Right lobe of liver (tissue), 4 donors: ENCODE results near the gene ELMO1.

Experiments used
- POLR2A ChIP-seq: fragments of 450-650 bp; IDR thresholded peaks from one replicate; pipeline ENCODE4 v1.6.1; 2017; ENCODE audit warnings: antibody characterized with exemption, mild to moderate bottlenecking
- TF ChIP-seq, protein P1 (sequence below), 4 donors: fragments of 200-600 bp in 3 of 4; fragments of 450-650 bp in 1 of 4; IDR thresholded peaks; one replicate each; pipeline versions ENCODE4 v1.5.1 to v1.8.0; 2016 to 2022; ENCODE audit warnings: antibody characterized with exemption in 4 of 4, mild to moderate bottlenecking in 2 of 4
- donor health status: DM: no; HTN: no; CAD: no.
- donor health status: DM: no; HTN: no; CAD: no.
- donor health status: DM: no; HTN: yes; CAD: no.

DNA sequence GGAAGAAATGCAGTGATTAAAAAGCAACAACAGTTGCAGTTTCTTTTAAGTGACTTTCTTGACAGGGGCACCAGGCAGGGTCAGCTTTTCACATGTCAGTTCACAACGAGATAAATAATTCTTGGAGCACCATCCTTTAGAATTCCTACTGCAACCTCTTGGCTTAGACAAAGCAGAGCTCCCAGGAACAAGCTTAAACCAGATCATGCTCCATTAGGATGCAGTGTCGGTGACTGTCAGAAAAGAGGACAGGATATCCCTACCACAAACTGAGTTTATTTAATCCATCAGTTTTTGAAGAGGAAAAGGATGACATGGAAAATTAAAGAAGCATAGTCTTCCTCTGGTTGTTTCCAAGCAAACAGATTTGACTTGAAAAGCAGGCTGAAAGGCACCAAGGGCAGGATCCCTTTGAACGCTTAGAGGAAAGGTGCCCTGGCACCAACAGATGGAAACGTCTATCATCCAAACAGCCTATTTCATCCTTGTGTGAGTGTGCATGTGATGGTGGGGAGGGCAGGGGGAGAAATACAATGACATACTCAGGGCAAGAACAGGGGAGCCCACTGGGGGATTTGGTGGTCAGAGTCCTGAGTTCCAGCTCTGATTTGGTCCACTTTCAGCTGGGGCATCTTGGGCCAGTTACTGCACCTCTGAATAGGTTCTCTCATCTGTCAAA is 392.3 kb downstream of the ELMO1 start:
- TF ChIP-seq, protein P1, sequence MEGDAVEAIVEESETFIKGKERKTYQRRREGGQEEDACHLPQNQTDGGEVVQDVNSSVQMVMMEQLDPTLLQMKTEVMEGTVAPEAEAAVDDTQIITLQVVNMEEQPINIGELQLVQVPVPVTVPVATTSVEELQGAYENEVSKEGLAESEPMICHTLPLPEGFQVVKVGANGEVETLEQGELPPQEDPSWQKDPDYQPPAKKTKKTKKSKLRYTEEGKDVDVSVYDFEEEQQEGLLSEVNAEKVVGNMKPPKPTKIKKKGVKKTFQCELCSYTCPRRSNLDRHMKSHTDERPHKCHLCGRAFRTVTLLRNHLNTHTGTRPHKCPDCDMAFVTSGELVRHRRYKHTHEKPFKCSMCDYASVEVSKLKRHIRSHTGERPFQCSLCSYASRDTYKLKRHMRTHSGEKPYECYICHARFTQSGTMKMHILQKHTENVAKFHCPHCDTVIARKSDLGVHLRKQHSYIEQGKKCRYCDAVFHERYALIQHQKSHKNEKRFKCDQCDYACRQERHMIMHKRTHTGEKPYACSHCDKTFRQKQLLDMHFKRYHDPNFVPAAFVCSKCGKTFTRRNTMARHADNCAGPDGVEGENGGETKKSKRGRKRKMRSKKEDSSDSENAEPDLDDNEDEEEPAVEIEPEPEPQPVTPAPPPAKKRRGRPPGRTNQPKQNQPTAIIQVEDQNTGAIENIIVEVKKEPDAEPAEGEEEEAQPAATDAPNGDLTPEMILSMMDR (IDR thresholded peaks at IDR 0.05), result no peak
- no peak for TF ChIP-seq POLR2A
